SK-MEL-5 (cell line): ENCODE data around the gene VPS37D. TPM values are rescaled to one million over a fixed set of nuclear protein-coding genes. Genes with fewer than 3 reads are reported as not detected.
"Not testable (repeated sequence)": the region's sequence is repeated elsewhere in the genome, so short reads cannot be mapped to it uniquely, and the experiment has no call there.

Experiments
- DNase-seq: peaks from one replicate; pipeline ENCODE4 v3.0.0-alpha.2; 2016; ENCODE audit warnings: low read depth, low spot score
- in situ Hi-C: cut with HindIII; loops from 2 replicates; pipeline ENCODE4 v1.10.0; 2016; ENCODE audit warnings: low sequenced_read_pairs, high pct_unique_total_duplicates, low pct_unique_long_range_greater_than_20kb
- polyA plus RNA-seq, 2 experiments: library from polyadenylated mRNA; depleted of rRNA; stranded (reverse); fragments of >200 nt; gene quantifications; 2 replicates each; pipeline ENCODE4 v1.2.3, GENCODE V29; 2015
- total RNA-seq: library from RNA; depleted of rRNA; stranded (reverse); fragments of >200 nt; shearing (Covaris generic); gene quantifications from 2 replicates; pipeline ENCODE4 v1.2.3, GENCODE V29; 2014; rRNA removed

Gene VPS37D, protein sequence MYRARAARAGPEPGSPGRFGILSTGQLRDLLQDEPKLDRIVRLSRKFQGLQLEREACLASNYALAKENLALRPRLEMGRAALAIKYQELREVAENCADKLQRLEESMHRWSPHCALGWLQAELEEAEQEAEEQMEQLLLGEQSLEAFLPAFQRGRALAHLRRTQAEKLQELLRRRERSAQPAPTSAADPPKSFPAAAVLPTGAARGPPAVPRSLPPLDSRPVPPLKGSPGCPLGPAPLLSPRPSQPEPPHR
- 4.3 and 4.6 TPM in 2 replicates for total RNA-seq
- polyA plus RNA-seq (2015; cell fraction: cytosol; rRNA removed) = 6.1 and 8.0 TPM in 2 replicates
- polyA plus RNA-seq (2015; cell fraction: nucleus; rRNA removed) = 1.7 and 2.6 TPM in 2 replicates

DNA sequence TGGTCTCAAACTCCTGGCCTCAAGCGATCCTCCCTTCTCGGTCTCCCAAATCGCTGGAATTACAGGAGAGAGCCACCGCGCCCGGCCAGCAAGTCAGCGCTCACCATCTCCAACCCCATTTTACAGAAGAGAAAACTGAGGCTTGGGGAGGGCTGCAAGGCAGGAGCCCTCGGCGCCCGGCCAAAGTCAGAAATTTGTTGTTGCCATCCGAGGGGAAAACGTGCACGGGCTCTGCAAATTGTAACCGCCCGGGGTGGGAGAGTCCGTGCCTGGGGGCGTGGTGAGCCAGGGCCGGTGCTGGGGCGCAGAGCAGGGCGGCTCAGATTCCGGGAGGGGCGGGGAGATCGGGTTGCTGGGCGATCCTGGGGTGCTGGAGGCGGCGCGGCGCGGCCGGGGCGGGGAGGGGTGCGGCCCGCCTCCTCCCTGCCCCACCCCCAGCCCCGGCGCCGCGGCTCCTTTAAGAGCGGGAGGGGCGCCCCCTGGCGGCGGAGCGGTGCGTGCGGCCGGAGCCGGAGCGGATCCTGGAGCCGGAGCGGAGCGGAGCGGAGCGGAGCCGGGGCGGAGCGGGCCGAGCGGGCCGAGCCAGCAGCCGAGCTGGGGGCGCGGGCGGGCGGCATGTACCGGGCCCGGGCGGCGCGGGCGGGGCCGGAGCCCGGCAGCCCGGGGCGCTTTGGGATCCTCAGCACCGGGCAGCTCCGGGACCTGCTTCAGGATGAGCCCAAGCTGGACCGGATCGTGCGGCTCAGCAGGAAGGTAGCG lies at the start of gene VPS37D:
Gene VPS37D (plus strand): TSS at position 488 of the 759 bp plus-strand sequence. CDS start 128 bp downstream, at position 616.
- DNase-seq = peak; percentile 88
- in situ Hi-C loops = no loop called here

GRCh38 chr7:73618538-73618937 lies 49.1 kb upstream of the VPS37D start:
- in situ Hi-C loops = no loop called here
- no peak for DNase-seq

DNA sequence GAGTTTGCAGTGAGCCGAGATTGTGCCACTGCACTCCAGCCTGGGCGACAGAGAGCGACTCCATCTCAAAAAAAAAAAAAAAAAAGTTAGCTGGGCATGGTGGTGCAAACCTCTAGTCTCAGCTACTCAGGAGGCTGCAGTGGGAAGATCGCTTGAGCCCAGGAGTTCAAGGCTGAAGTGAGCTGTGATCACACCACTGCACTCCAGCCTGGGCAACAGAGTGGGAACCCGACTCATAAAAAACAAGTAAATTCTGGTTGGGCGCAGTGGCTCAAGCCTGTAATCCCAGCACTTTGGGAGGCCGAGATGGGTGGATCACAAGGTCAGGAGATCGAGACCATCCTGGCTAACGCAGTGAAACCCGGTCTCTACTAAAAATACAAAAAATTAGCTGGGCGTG lies 48.2 kb upstream of the VPS37D start:
- in situ Hi-C loops, DNase-seq: not testable (repeated sequence)

- DNase-seq = no peak
- in situ Hi-C loops = no loop called here
Measured at GRCh38 chr7:73621168-73622063, 46.2 kb upstream of the VPS37D start.

DNA sequence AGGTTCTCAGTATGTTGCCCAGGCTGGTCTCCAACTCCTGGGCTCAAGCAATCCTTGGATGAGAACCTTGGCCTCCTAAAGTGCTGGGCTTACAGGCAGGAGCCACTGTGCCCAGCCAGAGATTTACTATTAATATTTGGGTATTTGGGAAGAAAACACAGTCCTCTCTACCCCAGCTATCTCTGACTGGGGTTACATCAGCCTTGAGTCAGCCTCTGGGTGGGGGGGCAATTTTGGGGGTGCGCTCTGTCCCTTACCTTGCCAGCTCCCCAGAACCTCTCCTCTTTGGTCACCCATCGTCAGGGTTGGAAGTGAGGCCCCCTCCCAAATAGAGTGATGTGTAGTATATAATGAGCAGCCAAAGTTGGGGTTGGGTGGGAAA lies 45.1 kb upstream of the VPS37D start:
- DNase-seq = no peak
- in situ Hi-C loops = no loop called here

- in situ Hi-C loops = no loop called here
- no peak for DNase-seq
Measured at GRCh38 chr7:73622909-73623797, 44.5 kb upstream of the VPS37D start.

- in situ Hi-C loops = no loop called here
- peak; percentile 66 for DNase-seq
Measured at GRCh38 chr7:73623798-73624668, 43.6 kb upstream of the VPS37D start, which contains the start of gene MLXIPL. TSS of gene MLXIPL (minus strand) at chr7:73624522. CDS start at chr7:73624492, 30 bp downstream.

DNA sequence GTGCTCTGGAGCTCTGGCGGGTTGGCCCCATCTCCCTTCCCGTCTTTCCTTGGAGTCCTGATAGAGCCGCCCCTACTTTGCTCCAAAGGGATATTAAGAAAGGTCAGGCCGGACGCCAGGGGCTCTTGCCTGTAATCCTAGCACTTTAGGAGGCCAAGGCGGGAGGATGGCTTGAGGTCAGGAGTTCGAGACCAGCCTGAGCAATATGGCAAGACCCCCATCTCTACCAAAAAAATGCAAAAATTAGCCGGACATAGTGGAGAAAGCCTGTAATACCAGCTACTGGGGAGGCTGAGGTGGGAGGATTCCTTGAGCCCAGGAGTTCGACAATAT lies 43.0 kb upstream of the VPS37D start:
- no peak for DNase-seq
- in situ Hi-C loops = no loop called here

GRCh38 chr7:73625276-73625675 lies 42.4 kb upstream of the VPS37D start:
- no peak for DNase-seq
- in situ Hi-C loops = no loop called here

GRCh38 chr7:73626814-73627213 lies 40.8 kb upstream of the VPS37D start:
- peak; percentile 26 for DNase-seq
- in situ Hi-C loops = no loop called here

DNA sequence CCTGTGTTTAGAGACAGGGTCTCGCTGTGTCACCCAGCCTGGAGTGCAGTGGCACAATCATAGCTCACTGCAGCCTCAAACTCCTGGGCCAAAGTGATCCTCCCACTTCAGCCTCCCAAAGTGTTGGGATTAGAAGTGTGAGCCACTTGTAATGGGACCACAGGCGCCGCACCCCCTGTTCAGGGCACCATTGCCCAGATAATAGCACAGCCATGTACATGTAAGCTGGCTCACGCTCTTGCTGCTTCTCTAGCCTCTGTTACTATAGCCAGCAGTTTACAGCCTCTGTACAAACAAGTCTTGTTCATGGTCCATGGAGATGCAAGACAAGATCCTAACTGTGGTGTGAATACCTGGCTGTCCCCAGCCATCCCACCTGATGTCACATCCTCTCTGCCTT lies 39.1 kb upstream of the VPS37D start:
- in situ Hi-C loops = no loop called here
- DNase-seq = no peak

GRCh38 chr7:73631558-73631957 lies 36.1 kb upstream of the VPS37D start:
- in situ Hi-C loops = no loop called here
- DNase-seq = no peak

DNA sequence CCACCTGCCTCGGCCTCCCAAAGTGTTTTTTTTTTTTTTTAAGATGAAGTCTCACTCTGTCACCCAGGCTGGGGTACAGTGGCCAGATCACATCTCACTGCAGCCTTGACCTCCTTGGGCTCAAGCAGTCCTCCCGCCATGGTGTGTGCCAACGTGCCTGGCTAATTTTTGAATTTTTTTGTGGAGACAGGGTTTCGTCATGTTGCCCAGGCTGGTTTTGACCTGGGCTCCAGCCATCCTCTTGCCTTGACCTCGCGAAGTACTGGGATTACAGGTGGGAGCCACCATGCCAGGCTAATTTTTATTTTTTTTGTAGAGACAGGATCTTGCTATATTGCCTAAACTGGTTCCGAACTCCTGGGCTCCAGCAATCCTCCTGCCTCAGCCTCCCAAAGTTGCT lies 34.3 kb upstream of the VPS37D start:
- in situ Hi-C loops = no loop called here
- DNase-seq = no peak

- DNase-seq = no peak
- in situ Hi-C loops = no loop called here
Measured at GRCh38 chr7:73633844-73634243, 33.8 kb upstream of the VPS37D start.

DNA sequence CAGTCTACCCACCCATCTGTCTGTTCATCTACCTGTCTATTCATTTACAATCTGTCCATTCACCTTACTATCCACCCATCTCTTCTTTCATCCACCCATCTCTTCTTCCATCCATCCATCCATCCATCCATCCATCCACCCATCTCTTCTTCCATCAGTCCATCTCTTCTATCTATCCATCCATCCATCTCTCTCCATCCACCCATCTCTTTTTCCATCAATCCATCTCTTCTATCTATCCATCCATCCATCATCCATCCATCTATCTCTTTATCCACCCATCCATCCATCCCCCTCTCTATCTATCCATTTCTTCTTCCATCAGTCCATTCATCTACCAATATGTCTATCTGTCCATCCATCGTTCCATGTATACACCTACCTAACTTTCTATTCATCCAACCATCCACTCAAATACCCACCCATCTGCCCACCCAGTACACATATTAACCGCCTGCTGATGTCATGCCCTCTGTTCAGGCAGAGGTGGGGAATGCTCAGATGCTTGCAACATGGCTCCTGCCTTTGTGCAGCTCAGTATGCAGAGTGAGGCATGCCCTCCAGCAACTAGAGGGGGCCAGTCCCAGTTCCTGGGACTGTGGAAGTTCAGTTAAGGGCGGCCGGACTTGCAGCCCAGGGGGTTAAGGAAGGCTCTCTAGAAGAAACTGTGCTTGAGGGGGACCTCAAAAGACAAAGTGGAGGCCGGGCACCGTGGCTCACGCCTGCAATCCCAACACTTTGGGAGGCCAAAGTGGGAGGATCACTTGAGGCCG lies 32.0 kb upstream of the VPS37D start:
- in situ Hi-C loops = no loop called here
- DNase-seq = no peak

- no peak for DNase-seq
- in situ Hi-C loops = no loop called here
Measured at GRCh38 chr7:73638911-73639310, 28.7 kb upstream of the VPS37D start.
